Activated CD4-positive, alpha-beta T cell treated with anti-CD3 and anti-CD28 coated beads, Interleukin-2, Interleukin-4, amounts not matched to agents 100 ng/mL and 50 ng/mL, durations not matched to agents 16 hours and 8 hours (primary cell): ENCODE data around the gene AGT.
"Not testable (repeated sequence)": the region's sequence is repeated elsewhere in the genome, so short reads cannot be mapped to it uniquely, and the experiment has no call there.

Experiments used
- DNase-seq: peaks from one replicate; pipeline ENCODE4 v3.0.0-alpha.2; 2020; ENCODE audit warnings: low spot score

The AGT gene

GRCh38 chr1:230743899-230744298, 30.0 kb upstream of the AGT start:
- DNase-seq = no peak

GRCh38 chr1:230739564-230740290, 25.8 kb upstream of the AGT start:
- DNase-seq = no peak

- DNase-seq = no peak
Measured at GRCh38 chr1:230737622-230738262, 23.8 kb upstream of the AGT start.

GRCh38 chr1:230735447-230735846, 21.5 kb upstream of the AGT start:
- DNase-seq = no peak

GRCh38 chr1:230730977-230731376, 17.1 kb upstream of the AGT start:
- no peak for DNase-seq

- no peak for DNase-seq
Measured at GRCh38 chr1:230728710-230729392, 14.9 kb upstream of the AGT start.

GRCh38 chr1:230725256-230726012, 11.5 kb upstream of the AGT start:
- no peak for DNase-seq

GRCh38 chr1:230721849-230722522, 8.1 kb upstream of the AGT start:
- DNase-seq = not testable (repeated sequence)

- no peak for DNase-seq
Measured at GRCh38 chr1:230717251-230717650, 3.3 kb upstream of the AGT start.

GRCh38 chr1:230716453-230716852, 2.5 kb upstream of the AGT start:
- DNase-seq = not testable (repeated sequence)

GRCh38 chr1:230715510-230715909, 1.6 kb upstream of the AGT start:
- DNase-seq = no peak

- DNase-seq = no peak
Measured at GRCh38 chr1:230713547-230713914, 391 bp downstream of the AGT start.

- no peak for DNase-seq
Measured at GRCh38 chr1:230713138-230713537, 784 bp downstream of the AGT start.

- no peak for DNase-seq
Measured at GRCh38 chr1:230712470-230712942, 1.4 kb downstream of the AGT start.

- DNase-seq = no peak
Measured at GRCh38 chr1:230711245-230711644, 2.7 kb downstream of the AGT start.

GRCh38 chr1:230710543-230710904, 3.4 kb downstream of the AGT start:
- DNase-seq = no peak

GRCh38 chr1:230709619-230710542, 4.0 kb downstream of the AGT start:
- DNase-seq = no peak

- DNase-seq = no peak
Measured at GRCh38 chr1:230708631-230709580, 5.0 kb downstream of the AGT start.

- no peak for DNase-seq
Measured at GRCh38 chr1:230707732-230708630, 5.9 kb downstream of the AGT start.
